Activated CD8-positive, alpha-beta memory T cell treated with anti-CD3 and anti-CD28 coated beads, Interleukin-2, amount 50 U/mL, for 24 hours (primary cell): Measurements from ENCODE around the gene ZNF444.
"Not testable (repeated sequence)": the region's sequence is repeated elsewhere in the genome, so short reads cannot be mapped to it uniquely, and the experiment has no call there.

Source experiments
- DNase-seq: peaks from one replicate; pipeline ENCODE4 v3.0.0-alpha.2; 2020; ENCODE audit errors: extremely low read depth

The ZNF444 gene

DNA sequence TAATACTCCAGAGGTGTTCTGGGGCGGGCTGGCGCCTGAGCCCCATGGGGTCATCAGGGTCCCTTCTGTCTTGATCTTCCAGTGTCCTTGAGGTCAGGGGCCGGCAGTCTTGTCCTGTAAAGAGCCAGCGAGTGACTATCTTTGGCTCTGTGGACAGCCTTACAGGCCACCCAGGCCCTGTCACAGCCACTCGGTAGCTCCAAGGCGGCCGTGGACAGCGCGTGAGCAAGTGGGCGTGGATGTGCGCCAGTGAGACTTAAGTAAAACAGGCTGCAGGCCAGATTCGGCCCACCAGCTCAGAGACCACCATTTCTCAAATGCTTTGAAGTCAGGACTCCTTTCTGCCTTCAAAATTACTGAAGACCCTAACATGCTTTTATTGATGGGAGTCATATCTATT lies 3.7 kb downstream of the ZNF444 start:
- DNase-seq: no peak

DNA sequence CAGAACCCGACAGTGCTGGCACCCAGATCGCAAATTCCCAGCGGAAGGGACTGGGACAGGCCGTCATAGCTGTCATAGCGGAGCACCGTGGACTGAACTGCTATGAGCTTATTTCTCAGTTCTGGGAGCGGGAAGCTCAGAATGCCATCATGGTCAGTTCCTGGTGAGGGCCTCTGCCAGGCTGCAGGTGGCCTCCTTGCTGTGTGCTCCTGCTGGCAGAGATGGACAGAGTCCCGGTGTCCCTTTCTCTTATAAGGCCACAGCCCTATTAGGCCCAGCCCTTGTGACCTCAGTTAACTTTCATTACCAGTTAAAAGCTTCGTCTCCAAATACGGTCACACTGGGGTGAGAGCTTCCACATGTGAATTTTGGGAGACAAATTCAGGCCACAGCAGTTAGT lies 4.6 kb downstream of the ZNF444 start:
- DNase-seq: no peak

DNA sequence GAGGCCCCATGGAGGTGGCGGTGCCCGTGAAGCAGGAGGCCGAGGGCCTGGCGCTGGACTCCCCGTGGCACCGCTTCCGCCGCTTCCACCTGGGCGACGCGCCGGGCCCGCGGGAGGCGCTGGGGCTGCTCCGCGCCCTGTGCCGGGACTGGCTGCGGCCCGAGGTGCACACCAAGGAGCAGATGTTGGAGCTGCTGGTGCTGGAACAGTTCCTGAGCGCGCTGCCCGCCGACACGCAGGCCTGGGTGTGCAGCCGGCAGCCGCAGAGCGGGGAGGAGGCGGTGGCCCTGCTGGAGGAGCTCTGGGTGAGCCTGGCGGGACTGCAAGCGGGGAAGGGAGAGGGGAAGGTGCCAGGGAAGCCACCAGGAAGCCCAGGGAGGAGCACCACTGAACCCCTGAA lies 5.8 kb downstream of the ZNF444 start:
- DNase-seq: no peak

DNA sequence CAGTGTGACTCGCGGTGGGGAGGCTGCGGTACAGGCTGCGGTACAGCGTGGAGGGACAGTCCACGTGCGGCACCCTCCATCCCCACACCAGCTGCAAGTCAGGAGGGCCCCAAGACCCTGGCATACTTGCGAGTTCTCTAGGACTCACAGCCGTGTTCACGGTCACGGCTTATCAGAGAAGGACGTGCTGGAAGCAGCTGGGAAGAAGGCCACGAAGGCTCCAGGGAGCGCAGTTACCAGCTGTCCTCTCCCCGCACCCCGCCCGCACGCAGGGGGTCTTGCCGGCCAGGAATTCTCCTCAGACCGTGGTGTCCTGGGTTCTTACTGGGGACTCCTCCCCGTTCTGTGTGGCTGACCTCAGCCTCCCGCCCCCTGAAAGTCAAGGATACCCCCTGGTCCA lies 6.2 kb downstream of the ZNF444 start:
- no peak for DNase-seq

GRCh38 chr19:56148096-56148495 lies 7.0 kb downstream of the ZNF444 start:
- no peak for DNase-seq

GRCh38 chr19:56148955-56149655 lies 8.0 kb downstream of the ZNF444 start:
- not testable (repeated sequence) for DNase-seq

GRCh38 chr19:56149656-56150038 lies 8.6 kb downstream of the ZNF444 start:
- DNase-seq: no peak

DNA sequence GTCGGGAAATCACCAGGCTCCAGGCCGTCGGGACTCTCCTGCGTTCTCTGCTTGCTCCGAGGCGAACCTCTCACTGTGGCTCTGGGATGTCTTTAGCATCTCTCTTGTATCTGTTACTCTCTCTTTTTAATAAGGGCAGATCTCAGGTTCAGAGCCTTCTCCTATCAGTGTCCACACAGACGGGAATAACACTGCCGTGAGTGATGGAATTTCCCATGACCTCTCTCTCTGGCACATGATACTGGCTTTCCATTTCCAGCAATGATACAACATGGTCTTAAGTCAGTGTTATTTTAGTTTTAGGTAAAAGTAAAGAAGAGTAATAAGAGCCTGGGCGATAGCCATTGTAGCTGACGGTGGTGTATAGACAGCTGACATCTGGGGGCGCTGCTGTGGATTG lies 9.3 kb downstream of the ZNF444 start:
- no peak for DNase-seq

- no peak for DNase-seq
Observed at GRCh38 chr19:56152644-56153043, 11.6 kb downstream of the ZNF444 start.

GRCh38 chr19:56153507-56153906 lies 12.4 kb downstream of the ZNF444 start:
- no peak for DNase-seq

- DNase-seq: no peak
Observed at GRCh38 chr19:56155124-56155687, 14.1 kb downstream of the ZNF444 start.

DNA sequence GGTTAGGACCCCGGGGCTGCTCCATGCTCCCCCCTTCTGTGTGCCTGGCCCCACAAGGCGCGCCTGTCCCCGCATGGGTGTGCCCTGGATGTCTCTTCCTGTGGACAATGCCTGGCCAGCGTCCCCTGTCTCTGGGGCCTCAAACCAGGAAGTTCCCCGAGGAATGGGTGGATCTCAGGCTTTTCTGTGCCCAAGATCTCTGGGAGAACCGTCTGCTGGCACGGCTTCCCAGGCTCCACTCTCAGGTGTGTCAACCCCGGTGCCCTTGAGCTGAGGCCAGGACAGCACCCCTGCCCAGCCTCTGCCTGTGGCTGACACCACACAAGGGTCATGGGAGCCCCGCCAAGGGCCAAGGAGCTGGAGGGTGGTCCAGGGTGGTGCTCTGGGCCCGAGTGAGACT lies 15.7 kb downstream of the ZNF444 start:
- DNase-seq: no peak

DNA sequence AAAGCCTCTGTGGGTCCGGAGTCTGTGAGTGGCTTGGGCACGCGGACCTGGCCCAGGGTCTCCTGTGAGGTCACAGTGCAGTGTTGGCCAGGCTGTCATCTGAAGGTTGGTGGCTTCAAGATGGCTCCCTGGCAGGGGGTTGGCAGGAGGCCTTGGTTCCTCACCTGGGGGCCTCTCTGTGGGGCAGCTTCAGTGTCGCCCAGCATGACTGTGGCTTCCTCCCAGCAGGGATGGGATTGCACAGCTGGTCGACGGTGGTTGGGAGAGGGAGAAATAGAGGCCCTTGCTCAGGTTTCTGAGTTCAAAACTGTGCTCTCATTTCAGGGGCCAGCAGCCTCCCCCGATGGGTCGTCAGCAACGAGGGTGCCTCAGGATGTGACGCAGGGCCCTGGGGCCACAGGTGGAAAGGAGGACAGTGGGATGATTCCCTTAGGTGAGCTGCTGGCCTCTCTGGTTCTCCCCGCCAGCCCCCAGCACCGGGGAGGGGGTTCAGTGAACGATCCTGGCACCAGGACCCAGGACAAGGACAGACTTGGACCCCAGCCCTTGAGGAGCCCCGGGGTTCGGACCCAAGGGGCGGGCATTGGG lies 17.2 kb downstream of the ZNF444 start:
- no peak for DNase-seq

GRCh38 chr19:56159009-56159559 lies 18.0 kb downstream of the ZNF444 start:
- DNase-seq: no peak

DNA sequence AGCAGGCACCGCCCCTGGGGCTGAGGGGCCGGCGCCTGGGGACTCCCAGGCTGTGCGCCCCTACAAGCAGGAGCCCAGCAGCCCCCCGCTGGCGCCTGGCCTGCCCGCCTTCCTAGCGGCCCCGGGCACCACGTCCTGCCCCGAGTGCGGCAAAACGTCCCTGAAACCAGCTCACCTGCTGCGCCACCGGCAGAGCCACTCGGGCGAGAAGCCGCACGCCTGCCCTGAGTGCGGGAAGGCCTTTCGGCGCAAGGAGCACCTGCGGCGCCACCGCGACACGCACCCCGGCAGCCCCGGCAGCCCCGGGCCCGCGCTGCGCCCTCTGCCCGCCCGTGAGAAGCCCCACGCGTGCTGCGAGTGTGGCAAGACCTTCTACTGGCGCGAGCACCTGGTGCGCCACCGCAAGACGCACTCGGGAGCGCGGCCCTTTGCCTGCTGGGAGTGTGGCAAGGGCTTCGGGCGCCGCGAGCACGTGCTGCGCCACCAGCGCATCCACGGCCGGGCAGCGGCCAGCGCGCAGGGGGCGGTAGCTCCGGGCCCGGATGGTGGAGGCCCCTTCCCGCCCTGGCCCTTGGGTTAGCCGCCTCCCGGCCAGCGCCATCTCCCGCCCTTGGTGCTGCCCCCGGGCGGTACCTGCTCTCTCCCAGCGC lies 18.7 kb downstream of the ZNF444 start:
- no peak for DNase-seq

DNA sequence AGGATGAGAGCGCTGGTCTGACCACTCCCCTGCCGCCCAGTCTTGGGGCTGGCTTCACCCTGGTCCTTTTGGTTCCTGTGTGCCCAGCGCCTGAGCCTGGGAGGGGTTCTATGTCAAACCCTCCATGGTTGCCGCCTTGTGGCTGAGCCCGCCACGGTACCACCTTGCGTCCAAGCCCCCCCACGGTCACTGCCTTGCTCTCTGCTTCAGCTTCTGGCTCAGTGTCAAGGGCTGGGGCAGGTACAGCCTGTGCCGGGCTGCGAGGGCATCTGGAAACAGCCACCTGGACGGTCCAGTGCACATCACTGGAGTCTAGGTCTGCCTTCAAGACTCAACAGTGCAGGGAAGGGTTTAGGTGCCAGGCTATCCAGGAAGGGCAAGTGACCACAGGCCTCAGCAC lies 20.4 kb downstream of the ZNF444 start:
- no peak for DNase-seq

DNA sequence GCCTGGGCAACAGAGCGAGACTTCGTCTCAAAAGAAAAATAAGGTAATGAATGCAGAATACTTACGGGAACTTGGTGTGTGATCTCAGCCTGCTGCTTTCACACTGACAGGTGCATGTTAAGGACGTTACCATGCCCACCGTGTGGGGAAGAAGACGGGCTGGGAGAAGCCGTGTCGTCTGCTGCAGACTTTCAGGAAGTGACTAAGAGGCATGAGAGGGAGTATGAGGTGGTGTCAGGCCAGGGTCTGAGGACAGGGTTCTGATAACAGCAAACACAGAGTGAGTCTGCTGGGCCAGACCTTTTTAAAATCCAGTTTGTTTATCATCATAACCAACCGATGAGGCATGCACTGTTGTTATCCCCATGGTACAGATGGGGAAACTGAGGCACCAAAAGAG lies 21.2 kb downstream of the ZNF444 start:
- DNase-seq: no peak

- no peak for DNase-seq
Observed at GRCh38 chr19:56163097-56163496, 22.0 kb downstream of the ZNF444 start.

- no peak for DNase-seq
Observed at GRCh38 chr19:56167064-56167578, 26.0 kb downstream of the ZNF444 start.

DNA sequence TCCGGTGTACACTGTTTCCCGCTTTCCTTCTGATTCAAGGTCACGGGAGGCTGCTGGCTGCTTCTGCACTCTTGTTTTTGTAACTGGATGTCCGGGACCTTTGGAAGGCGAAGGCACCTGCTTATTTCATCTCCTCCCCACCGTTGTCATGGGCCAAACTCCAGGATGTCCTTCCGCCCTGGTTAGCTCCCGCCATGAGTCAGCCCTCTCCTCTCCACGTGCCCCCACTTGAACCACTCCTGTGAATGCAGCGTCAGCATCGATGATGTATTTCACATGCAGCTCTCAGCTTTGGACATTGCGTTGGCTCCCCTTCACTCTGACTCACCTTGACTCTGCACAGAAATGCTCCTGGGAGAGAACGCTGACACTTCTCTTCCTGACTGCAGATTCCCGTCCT lies 29.2 kb downstream of the ZNF444 start:
- no peak for DNase-seq

- DNase-seq: no peak
Observed at GRCh38 chr19:56174086-56174485, 33.0 kb downstream of the ZNF444 start.

GRCh38 chr19:56174550-56174949 lies 33.5 kb downstream of the ZNF444 start:
- DNase-seq: no peak
